Naive thymus-derived CD4-positive, alpha-beta T cell (primary cell): ENCODE results near the gene KIF11. TPM values are rescaled to one million over a fixed set of nuclear protein-coding genes. Genes with fewer than 3 reads are reported as not detected.
"Not testable (repeated sequence)": the region's sequence is repeated elsewhere in the genome, so short reads cannot be mapped to it uniquely, and the experiment has no call there.

Source experiments
- ATAC-seq: fragments of 150-1000 bp; cut with Tn5 transposase; 2 replicates; pipeline ENCODE4 v1.10.0; 2021; ENCODE audit warnings: mild to moderate bottlenecking, moderate library complexity
- CTCF ChIA-PET: fragments of 350-600 bp; sonication (Branson Sonifier 250); formaldehyde crosslinking; loops from one replicate; lab custom pipeline; 2021; ENCODE audit warnings: antibody characterized with exemption; lab: Charles Lee
- POLR2A ChIA-PET: fragments of 350-600 bp; sonication (Branson Sonifier 250); formaldehyde crosslinking; loops from one replicate; lab custom pipeline; 2021; ENCODE audit warnings: antibody characterized with exemption, inconsistent platforms; lab: Charles Lee
- DNase-seq, 9 donors: peaks; one replicate each; pipeline versions ENCODE4 v3.0.0 to v3.0.0-alpha.2; 2020 to 2022; ENCODE audit warnings: mixed read lengths in 1 of 9
- H3K27ac ChIP-seq: one replicate; pipeline ENCODE4 v1.7.0; 2013; ENCODE audit warnings: mild to moderate bottlenecking, low read depth, low read length, moderate library complexity
- H3K27me3 ChIP-seq, 2 donors: one replicate each; pipeline ENCODE4 v1.7.0; 2013; ENCODE audit warnings: low read length in 2 of 2, mild to moderate bottlenecking in 2 of 2, moderate library complexity in 2 of 2; ENCODE audit not compliant: control insufficient read depth in 2 of 2, insufficient read depth in 2 of 2
- H3K36me3 ChIP-seq, 3 experiments: 1 replicate in 2 of 3; 2 replicates in 1 of 3; pipeline ENCODE4 v1.7.0; 2013; ENCODE audit warnings: low read length in 3 of 3, mild to moderate bottlenecking in 3 of 3, moderate library complexity in 1 of 3; ENCODE audit not compliant: insufficient read depth in 3 of 3, control insufficient read depth in 2 of 3
- H3K4me1 ChIP-seq, 2 donors: one replicate each; pipeline ENCODE4 v1.7.0; 2013; ENCODE audit warnings: low read length in 2 of 2, mild to moderate bottlenecking in 2 of 2, moderate library complexity in 1 of 2; ENCODE audit not compliant: control insufficient read depth in 2 of 2, insufficient read depth in 2 of 2
- H3K4me3 ChIP-seq: 2 replicates; pipeline ENCODE4 v1.7.0; 2013; ENCODE audit warnings: mild to moderate bottlenecking, low read length
- H3K9me3 ChIP-seq, 3 experiments: 1 replicate in 2 of 3; 2 replicates in 1 of 3; pipeline ENCODE4 v1.7.0; 2013; ENCODE audit warnings: low read length in 3 of 3; ENCODE audit not compliant: control insufficient read depth in 2 of 3
- H3K27ac Mint-ChIP-seq, 9 donors: one replicate each; pipeline ENCODE4 v1.8.0; 2020 to 2022; ENCODE audit warnings: mixed read lengths in 9 of 9, mild to moderate bottlenecking in 8 of 9, moderate library complexity in 5 of 9, inconsistent platforms in 2 of 9
- H3K27me3 Mint-ChIP-seq, 5 donors: one replicate each; pipeline ENCODE4 v1.8.0; 2021 to 2022; ENCODE audit warnings: mixed read lengths in 5 of 5, mild to moderate bottlenecking in 1 of 5
- H3K36me3 Mint-ChIP-seq, 5 donors: one replicate each; pipeline ENCODE4 v1.8.0; 2020 to 2022; ENCODE audit warnings: mixed read lengths in 5 of 5, mild to moderate bottlenecking in 3 of 5, inconsistent platforms in 1 of 5
- H3K4me1 Mint-ChIP-seq, 7 donors: one replicate each; pipeline ENCODE4 v1.8.0; 2020 to 2022; ENCODE audit warnings: mixed read lengths in 7 of 7, mild to moderate bottlenecking in 3 of 7, inconsistent platforms in 1 of 7
- H3K4me3 Mint-ChIP-seq, 10 donors: one replicate each; pipeline ENCODE4 v1.8.0; 2020 to 2022; ENCODE audit warnings: mild to moderate bottlenecking in 10 of 10, mixed read lengths in 10 of 10, moderate library complexity in 6 of 10, inconsistent platforms in 2 of 10
- H3K9me3 Mint-ChIP-seq, 11 donors: one replicate each; pipeline ENCODE4 v1.8.0; 2020 to 2022; ENCODE audit warnings: mixed read lengths in 11 of 11, mild to moderate bottlenecking in 4 of 11, inconsistent platforms in 1 of 11, moderate library complexity in 1 of 11
- intact Hi-C, 2 donors: fragments of 100-400 bp; cut with micrococcal nuclease; formaldehyde crosslinking; loops; one replicate each; pipeline ENCODE4 v1.15.1; 2023
- polyA plus RNA-seq, 2 donors: library from polyadenylated mRNA; unstranded; fragments of 300-500 nt; fragmentation: Illumina TruSeq; gene quantifications; one replicate each; pipeline ENCODE4 v1.2.3, GENCODE V29; 2021
- total RNA-seq, 6 experiments: library from RNA in 5 of 6; stranded (reverse) in 5 of 6; gene quantifications; 1 replicate in 5 of 6; 2 replicates in 1 of 6; pipeline ENCODE4 v1.2.3 and lab custom pipeline; 2021 to 2026

The KIF11 gene
- total and polyA plus RNA-seq, 7 experiments from 2014 or later: 0.19 to 52.6 (median 0.70) TPM

- CTCF ChIA-PET: no interaction called here
- no peak for DNase-seq
- Mint-ChIP-seq H3K4me3 (no peak overlapping the region), H3K36me3 (peaks cover 0 to 37% (median 10%) of the 10 kb centered on the region in 5 donors), H3K27me3 (no peaks in the 10 kb centered on the region), H3K27ac (no peak overlapping the region), H3K4me1 (peaks cover 0 to 5% (median 0%) of the 10 kb centered on the region in 7 donors), H3K9me3 (peaks cover 0 to 6% (median 0%) of the 10 kb centered on the region in 11 donors)
- Histone ChIP-seq H3K9me3 (no peaks in the 10 kb centered on the region), H3K27me3 (no peaks in the 10 kb centered on the region), H3K4me1 (no peaks in the 10 kb centered on the region), H3K27ac (no peak overlapping the region), H3K4me3 (no peak overlapping the region), H3K36me3 (no peaks in the 10 kb centered on the region)
- POLR2A ChIA-PET: no interaction called here
- ATAC-seq: no peak
- intact Hi-C loops: no loop called here
Measured at GRCh38 chr10:92629945-92630344, 37.0 kb downstream of the KIF11 start.

GRCh38 chr10:92638037-92638436, 45.1 kb downstream of the KIF11 start:
- Histone ChIP-seq H3K36me3 (no peaks in the 10 kb centered on the region), H3K4me3 (no peak overlapping the region), H3K27me3 (no peaks in the 10 kb centered on the region), H3K4me1 (no peaks in the 10 kb centered on the region), H3K27ac (no peak overlapping the region), H3K9me3 (no peaks in the 10 kb centered on the region)
- CTCF ChIA-PET: no interaction called here
- POLR2A ChIA-PET: interaction anchor here (0.6 kb wide), 1 partner anchor 873 kb away, joined by 3 read pairs; no protein-coding TSS in a partner anchor
- ATAC-seq: no peak
- DNase-seq: no peak
- intact Hi-C loops: no loop called here
- Mint-ChIP-seq H3K36me3 (peaks cover 0 to 13% (median 4%) of the 10 kb centered on the region in 5 donors), H3K9me3 (no peaks in the 10 kb centered on the region), H3K4me1 (peaks cover 0 to 9% (median 0%) of the 10 kb centered on the region in 7 donors), H3K4me3 (no peak overlapping the region), H3K27me3 (no peaks in the 10 kb centered on the region), H3K27ac (no peak overlapping the region)

- CTCF ChIA-PET: no interaction called here
- no peak overlapping the region for H3K4me3 Mint-ChIP-seq
- DNase-seq (no peak), ATAC-seq (no peak)
- Histone ChIP-seq H3K4me1 (no peaks in the 10 kb centered on the region), H3K27ac (no peak overlapping the region), H3K9me3 (no peaks in the 10 kb centered on the region), H3K4me3 (no peak overlapping the region), H3K36me3 (no peaks in the 10 kb centered on the region), H3K27me3 (no peaks in the 10 kb centered on the region)
- peaks cover 0 to 16% (median 0%) of the 10 kb centered on the region in 7 donors for H3K4me1 Mint-ChIP-seq
- intact Hi-C loops: no loop called here
- H3K9me3 Mint-ChIP-seq: peaks cover 0 to 1% (median 0%) of the 10 kb centered on the region in 11 donors
- no peak overlapping the region for H3K27ac Mint-ChIP-seq
- POLR2A ChIA-PET: no interaction called here
- H3K27me3 Mint-ChIP-seq: no peaks in the 10 kb centered on the region
- H3K36me3 Mint-ChIP-seq: peaks cover 0 to 21% (median 0%) of the 10 kb centered on the region in 5 donors
Measured at GRCh38 chr10:92640107-92640506, 47.2 kb downstream of the KIF11 start.

GRCh38 chr10:92641492-92641891, 48.6 kb downstream of the KIF11 start:
- Histone ChIP-seq H3K27ac (no peak overlapping the region), H3K4me3 (no peak overlapping the region), H3K9me3 (no peaks in the 10 kb centered on the region), H3K4me1 (no peaks in the 10 kb centered on the region), H3K27me3 (no peaks in the 10 kb centered on the region), H3K36me3 (no peaks in the 10 kb centered on the region)
- no peaks in the 10 kb centered on the region for H3K27me3 Mint-ChIP-seq
- DNase-seq: no peak
- intact Hi-C loops: no loop called here
- H3K4me3 Mint-ChIP-seq: no peak overlapping the region
- no peak for ATAC-seq
- ChIA-PET CTCF (no interaction called here), POLR2A (no interaction called here)
- peaks cover 0 to 1% (median 0%) of the 10 kb centered on the region in 11 donors for H3K9me3 Mint-ChIP-seq
- H3K36me3 Mint-ChIP-seq: peaks cover 0 to 20% (median 0%) of the 10 kb centered on the region in 5 donors
- H3K27ac Mint-ChIP-seq: no peak overlapping the region
- H3K4me1 Mint-ChIP-seq: peaks cover 0 to 16% (median 0%) of the 10 kb centered on the region in 7 donors

- Histone ChIP-seq H3K4me1 (no peaks in the 10 kb centered on the region), H3K36me3 (no peaks in the 10 kb centered on the region), H3K9me3 (no peaks in the 10 kb centered on the region), H3K27me3 (no peaks in the 10 kb centered on the region), H3K27ac (no peak overlapping the region), H3K4me3 (no peak overlapping the region)
- intact Hi-C loops: loop anchor here in 1 of 2 donors (1.0 to 2.0 kb wide), 3 partner anchors 51 to 128 kb away; partner anchors contain the start of gene IDE
- ATAC-seq: no peak
- Mint-ChIP-seq H3K36me3 (peaks cover 0 to 23% (median 0%) of the 10 kb centered on the region in 5 donors), H3K4me1 (peaks cover 0 to 13% (median 0%) of the 10 kb centered on the region in 7 donors), H3K27me3 (no peaks in the 10 kb centered on the region), H3K9me3 (peaks cover 0 to 1% (median 0%) of the 10 kb centered on the region in 11 donors), H3K4me3 (no peak overlapping the region), H3K27ac (no peak overlapping the region)
- no peak for DNase-seq
- POLR2A ChIA-PET: no interaction called here
- CTCF ChIA-PET: no interaction called here
Measured at GRCh38 chr10:92644921-92645320, 52.0 kb downstream of the KIF11 start.

GRCh38 chr10:92650864-92651263, 57.9 kb downstream of the KIF11 start:
- H3K9me3 ChIP-seq, H3K27ac ChIP-seq, H3K4me3 ChIP-seq, H3K4me1 ChIP-seq, H3K27me3 ChIP-seq, ATAC-seq, POLR2A ChIA-PET, DNase-seq, H3K27me3 Mint-ChIP-seq, H3K9me3 Mint-ChIP-seq, H3K4me3 Mint-ChIP-seq, H3K4me1 Mint-ChIP-seq, H3K36me3 ChIP-seq, intact Hi-C loops, CTCF ChIA-PET: not testable (repeated sequence)
- Mint-ChIP-seq H3K27ac (peak overlapping the region in 2 of 9 donors; percentile 24 to 44), H3K36me3 (peaks cover 0 to 37% (median 0%) of the 10 kb centered on the region in 5 donors)

GRCh38 chr10:92655426-92655825, 62.5 kb downstream of the KIF11 start:
- Mint-ChIP-seq H3K4me1 (peaks cover 0 to 1% (median 0%) of the 10 kb centered on the region in 7 donors), H3K36me3 (peaks cover 0 to 26% (median 0%) of the 10 kb centered on the region in 5 donors), H3K9me3 (peaks cover 0 to 5% (median 0%) of the 10 kb centered on the region in 11 donors), H3K27me3 (peaks cover 0 to 6% (median 4%) of the 10 kb centered on the region in 5 donors), H3K4me3 (no peak overlapping the region), H3K27ac (no peak overlapping the region)
- CTCF ChIA-PET: no interaction called here
- Histone ChIP-seq H3K4me3 (no peak overlapping the region), H3K4me1 (no peaks in the 10 kb centered on the region), H3K36me3 (no peaks in the 10 kb centered on the region), H3K27ac (no peak overlapping the region), H3K27me3 (no peaks in the 10 kb centered on the region), H3K9me3 (no peaks in the 10 kb centered on the region)
- ATAC-seq (no peak), DNase-seq (no peak)
- intact Hi-C loops: no loop called here
- POLR2A ChIA-PET: no interaction called here
